Measurements from ENCODE around the gene ZNF76. TPM values are rescaled to one million over a fixed set of nuclear protein-coding genes. Genes with fewer than 3 reads are reported as not detected.

Gene ZNF76
- total RNA-seq, 1 donor from 2014 or later, result 26.4 TPM

GRCh38 chr6:35218456-35218855, 41.1 kb upstream of the ZNF76 start:
- TF ChIP-seq, protein P1, sequence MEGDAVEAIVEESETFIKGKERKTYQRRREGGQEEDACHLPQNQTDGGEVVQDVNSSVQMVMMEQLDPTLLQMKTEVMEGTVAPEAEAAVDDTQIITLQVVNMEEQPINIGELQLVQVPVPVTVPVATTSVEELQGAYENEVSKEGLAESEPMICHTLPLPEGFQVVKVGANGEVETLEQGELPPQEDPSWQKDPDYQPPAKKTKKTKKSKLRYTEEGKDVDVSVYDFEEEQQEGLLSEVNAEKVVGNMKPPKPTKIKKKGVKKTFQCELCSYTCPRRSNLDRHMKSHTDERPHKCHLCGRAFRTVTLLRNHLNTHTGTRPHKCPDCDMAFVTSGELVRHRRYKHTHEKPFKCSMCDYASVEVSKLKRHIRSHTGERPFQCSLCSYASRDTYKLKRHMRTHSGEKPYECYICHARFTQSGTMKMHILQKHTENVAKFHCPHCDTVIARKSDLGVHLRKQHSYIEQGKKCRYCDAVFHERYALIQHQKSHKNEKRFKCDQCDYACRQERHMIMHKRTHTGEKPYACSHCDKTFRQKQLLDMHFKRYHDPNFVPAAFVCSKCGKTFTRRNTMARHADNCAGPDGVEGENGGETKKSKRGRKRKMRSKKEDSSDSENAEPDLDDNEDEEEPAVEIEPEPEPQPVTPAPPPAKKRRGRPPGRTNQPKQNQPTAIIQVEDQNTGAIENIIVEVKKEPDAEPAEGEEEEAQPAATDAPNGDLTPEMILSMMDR (IDR thresholded peaks at IDR 0.05; ENCODE audit: unreplicated experiment), result no peak
- Mint-ChIP-seq H3K27ac (ENCODE audit: unreplicated experiment) (no peak overlapping the region), H3K4me3 (ENCODE audit: unreplicated experiment) (no peak overlapping the region), H3K9me3 (ENCODE audit: unreplicated experiment) (no peaks in the 10 kb centered on the region), H3K36me3 (ENCODE audit: low read depth, unreplicated experiment) (no peaks in the 10 kb centered on the region), H3K4me1 (ENCODE audit: unreplicated experiment) (peaks cover 32% of the 10 kb centered on the region), H3K27me3 (ENCODE audit: unreplicated experiment) (peaks cover 8% of the 10 kb centered on the region)
- no peak for DNase-seq (ENCODE audit: low spot score)

DNA sequence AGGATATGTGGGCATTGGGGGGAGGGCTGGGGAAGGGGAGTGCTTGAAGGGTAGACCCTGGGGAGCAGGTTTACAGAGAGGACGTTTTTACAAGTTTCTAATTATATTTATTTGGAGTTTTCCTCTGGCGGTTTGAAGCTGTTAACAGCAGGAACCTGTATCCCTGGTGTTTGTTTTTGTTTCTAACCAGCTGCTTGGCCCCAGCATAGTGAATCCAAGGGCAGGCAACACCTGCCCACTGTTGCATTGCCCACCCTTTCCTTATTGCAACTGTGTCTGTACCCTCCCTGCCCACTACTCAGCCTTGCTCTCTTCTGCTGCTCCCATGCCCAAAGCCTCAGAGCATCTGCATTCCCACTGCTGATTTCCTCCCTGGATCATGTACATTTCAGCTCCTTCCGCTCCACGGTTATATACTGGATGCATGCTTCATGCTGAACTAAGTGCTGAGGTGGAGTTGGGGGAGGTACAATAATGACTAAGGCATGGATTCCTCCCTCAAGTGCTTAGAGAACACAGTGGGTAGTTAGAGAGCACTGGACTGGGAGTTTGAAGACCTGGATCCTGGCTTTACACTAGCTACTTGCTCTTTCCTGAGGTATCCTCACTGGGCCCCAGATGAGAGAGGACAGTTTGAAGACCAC, 39.7 kb upstream of the ZNF76 start:
- H3K36me3 Mint-ChIP-seq (ENCODE audit: low read depth, unreplicated experiment), result no peaks in the 10 kb centered on the region
- TF ChIP-seq, protein P1 (IDR thresholded peaks at IDR 0.05; ENCODE audit: unreplicated experiment), result no peak
- no peak overlapping the region for H3K27ac Mint-ChIP-seq (ENCODE audit: unreplicated experiment)
- no peak overlapping the region for H3K4me3 Mint-ChIP-seq (ENCODE audit: unreplicated experiment)
- peaks cover 11% of the 10 kb centered on the region for H3K27me3 Mint-ChIP-seq (ENCODE audit: unreplicated experiment)
- H3K9me3 Mint-ChIP-seq (ENCODE audit: unreplicated experiment), result no peaks in the 10 kb centered on the region
- H3K4me1 Mint-ChIP-seq (ENCODE audit: unreplicated experiment), result peaks cover 32% of the 10 kb centered on the region
- no peak for DNase-seq (ENCODE audit: low spot score)

GRCh38 chr6:35220711-35221110, 38.8 kb upstream of the ZNF76 start:
- TF ChIP-seq, protein P1 (IDR thresholded peaks at IDR 0.05; ENCODE audit: unreplicated experiment), result no peak
- no peak for DNase-seq (ENCODE audit: low spot score)
- Mint-ChIP-seq H3K4me3 (ENCODE audit: unreplicated experiment) (no peak overlapping the region), H3K4me1 (ENCODE audit: unreplicated experiment) (peaks cover 30% of the 10 kb centered on the region), H3K27me3 (ENCODE audit: unreplicated experiment) (peaks cover 10% of the 10 kb centered on the region), H3K27ac (ENCODE audit: unreplicated experiment) (no peak overlapping the region), H3K9me3 (ENCODE audit: unreplicated experiment) (no peaks in the 10 kb centered on the region), H3K36me3 (ENCODE audit: low read depth, unreplicated experiment) (no peaks in the 10 kb centered on the region)

- Mint-ChIP-seq H3K9me3 (ENCODE audit: unreplicated experiment) (no peaks in the 10 kb centered on the region), H3K27ac (ENCODE audit: unreplicated experiment) (no peak overlapping the region), H3K4me1 (ENCODE audit: unreplicated experiment) (peaks cover 11% of the 10 kb centered on the region), H3K27me3 (ENCODE audit: unreplicated experiment) (peaks cover 6% of the 10 kb centered on the region), H3K36me3 (ENCODE audit: low read depth, unreplicated experiment) (peaks cover 1% of the 10 kb centered on the region), H3K4me3 (ENCODE audit: unreplicated experiment) (no peak overlapping the region)
- TF ChIP-seq, protein P1 (IDR thresholded peaks at IDR 0.05; ENCODE audit: unreplicated experiment), result no peak
- DNase-seq (ENCODE audit: low spot score), result no peak
Observed at GRCh38 chr6:35223396-35223795, 36.1 kb upstream of the ZNF76 start.

DNA sequence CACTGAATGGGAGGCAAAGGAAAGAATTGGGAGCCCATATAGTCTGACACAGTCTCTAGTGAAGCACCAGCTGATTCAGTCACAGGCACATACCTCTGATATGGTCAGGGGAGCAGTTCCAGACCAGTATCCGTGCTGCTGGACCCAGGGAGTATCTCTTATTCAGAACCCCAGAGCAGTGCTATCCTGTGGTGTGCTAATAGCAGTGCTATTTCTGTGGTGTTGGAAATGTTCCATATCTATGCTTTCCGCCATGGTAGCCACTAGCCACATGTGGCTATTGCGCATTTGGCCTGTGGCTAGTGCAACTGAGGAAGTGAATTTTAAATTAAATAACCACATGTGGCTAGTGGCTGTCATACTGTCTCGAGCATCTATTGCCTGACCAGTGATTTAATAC, 34.8 kb upstream of the ZNF76 start:
- H3K27ac Mint-ChIP-seq (ENCODE audit: unreplicated experiment), result no peak overlapping the region
- H3K4me3 Mint-ChIP-seq (ENCODE audit: unreplicated experiment), result no peak overlapping the region
- TF ChIP-seq, protein P1 (IDR thresholded peaks at IDR 0.05; ENCODE audit: unreplicated experiment), result no peak
- DNase-seq (ENCODE audit: low spot score), result no peak
- peaks cover 6% of the 10 kb centered on the region for H3K4me1 Mint-ChIP-seq (ENCODE audit: unreplicated experiment)
- H3K27me3 Mint-ChIP-seq (ENCODE audit: unreplicated experiment), result peaks cover 6% of the 10 kb centered on the region
- H3K36me3 Mint-ChIP-seq (ENCODE audit: low read depth, unreplicated experiment), result peaks cover 4% of the 10 kb centered on the region
- H3K9me3 Mint-ChIP-seq (ENCODE audit: unreplicated experiment), result no peaks in the 10 kb centered on the region
